ENCODE data around the gene SPATS2L. TPM values are rescaled to one million over a fixed set of nuclear protein-coding genes. Genes with fewer than 3 reads are reported as not detected.

The SPATS2L gene
- total RNA-seq, 1 donor from 2014 or later = 97.8 TPM

DNA sequence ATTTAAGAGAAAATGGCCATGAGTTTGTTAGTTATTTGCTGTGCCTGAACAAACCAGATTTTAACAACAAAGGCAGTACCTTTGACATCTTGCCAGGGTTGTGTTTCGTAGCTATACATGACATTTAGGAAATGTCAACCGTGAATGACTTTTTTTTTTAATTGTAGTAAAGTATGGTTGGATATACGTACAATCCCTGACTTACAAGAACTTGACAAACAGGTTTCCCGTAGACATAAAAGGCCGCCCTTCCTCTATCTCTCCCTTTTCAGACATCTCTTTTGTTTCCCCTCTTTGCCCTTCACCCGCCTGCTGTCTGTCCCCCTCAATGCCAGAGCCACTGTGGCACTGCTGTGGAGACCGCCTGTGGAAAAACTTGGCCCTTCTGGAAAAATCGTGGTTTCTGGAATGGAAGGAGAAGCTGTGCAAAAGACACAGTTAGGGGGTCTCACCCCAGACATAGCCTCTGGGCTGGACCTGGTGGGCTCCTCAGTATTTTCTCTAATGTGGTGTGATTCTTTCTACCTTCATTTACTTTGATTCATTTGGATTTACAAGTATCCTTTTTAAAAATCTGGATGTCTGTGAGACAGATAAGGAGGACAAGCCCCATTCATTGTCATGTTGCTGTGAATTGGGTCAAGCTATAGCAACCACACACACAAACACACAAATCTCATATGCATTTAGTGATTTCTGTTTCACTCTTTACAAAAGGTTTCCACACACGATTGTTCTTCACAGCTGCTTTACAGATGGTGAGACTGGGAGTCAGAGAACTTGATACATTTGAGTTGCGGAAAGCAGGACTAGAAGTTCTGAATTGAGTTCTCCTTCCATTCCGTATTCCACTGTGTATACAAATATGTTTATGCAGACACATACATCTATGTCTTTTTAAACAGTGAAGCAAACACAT lies 48.6 kb downstream of the SPATS2L start:
- TF ChIP-seq, protein P1, sequence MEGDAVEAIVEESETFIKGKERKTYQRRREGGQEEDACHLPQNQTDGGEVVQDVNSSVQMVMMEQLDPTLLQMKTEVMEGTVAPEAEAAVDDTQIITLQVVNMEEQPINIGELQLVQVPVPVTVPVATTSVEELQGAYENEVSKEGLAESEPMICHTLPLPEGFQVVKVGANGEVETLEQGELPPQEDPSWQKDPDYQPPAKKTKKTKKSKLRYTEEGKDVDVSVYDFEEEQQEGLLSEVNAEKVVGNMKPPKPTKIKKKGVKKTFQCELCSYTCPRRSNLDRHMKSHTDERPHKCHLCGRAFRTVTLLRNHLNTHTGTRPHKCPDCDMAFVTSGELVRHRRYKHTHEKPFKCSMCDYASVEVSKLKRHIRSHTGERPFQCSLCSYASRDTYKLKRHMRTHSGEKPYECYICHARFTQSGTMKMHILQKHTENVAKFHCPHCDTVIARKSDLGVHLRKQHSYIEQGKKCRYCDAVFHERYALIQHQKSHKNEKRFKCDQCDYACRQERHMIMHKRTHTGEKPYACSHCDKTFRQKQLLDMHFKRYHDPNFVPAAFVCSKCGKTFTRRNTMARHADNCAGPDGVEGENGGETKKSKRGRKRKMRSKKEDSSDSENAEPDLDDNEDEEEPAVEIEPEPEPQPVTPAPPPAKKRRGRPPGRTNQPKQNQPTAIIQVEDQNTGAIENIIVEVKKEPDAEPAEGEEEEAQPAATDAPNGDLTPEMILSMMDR (conservative IDR thresholded peaks at IDR 0.05) = no peak
- peaks cover 8% of the 10 kb centered on the region for H3K36me3 Mint-ChIP-seq
- no peaks in the 10 kb centered on the region for H3K9me3 Mint-ChIP-seq
- no peak for DNase-seq (ENCODE audit: extremely low spot score, unreplicated experiment)
- H3K4me3 Mint-ChIP-seq = peak overlapping the region; percentile 11
- H3K27ac Mint-ChIP-seq = peak overlapping the region; percentile 85
- H3K4me1 Mint-ChIP-seq (ENCODE audit: unreplicated experiment) = peaks cover 71% of the 10 kb centered on the region
- no peaks in the 10 kb centered on the region for H3K27me3 Mint-ChIP-seq

DNA sequence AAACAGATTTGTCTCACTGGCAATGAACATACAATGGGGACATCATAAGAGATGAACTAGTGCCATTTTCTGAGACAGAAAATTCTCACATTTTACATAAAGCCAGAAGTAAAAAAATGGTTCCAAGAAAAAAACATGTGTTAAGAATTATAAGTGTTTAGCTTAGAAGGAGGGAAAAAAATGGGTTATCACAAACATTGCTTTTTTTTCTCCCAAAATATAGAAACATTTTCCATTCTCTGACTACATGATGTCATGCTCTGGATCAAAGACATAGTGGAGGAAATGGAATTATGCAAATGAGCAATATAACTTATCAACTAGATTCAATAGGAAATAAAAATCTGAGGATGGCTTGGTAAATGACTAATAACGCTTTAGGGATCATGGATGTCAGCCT lies 49.8 kb downstream of the SPATS2L start:
- Mint-ChIP-seq H3K4me1 (ENCODE audit: unreplicated experiment) (peaks cover 68% of the 10 kb centered on the region), H3K27ac (peak overlapping the region; percentile 76), H3K4me3 (peak overlapping the region; percentile 18), H3K27me3 (no peaks in the 10 kb centered on the region), H3K36me3 (peaks cover 8% of the 10 kb centered on the region), H3K9me3 (no peaks in the 10 kb centered on the region)
- TF ChIP-seq, protein P1 (conservative IDR thresholded peaks at IDR 0.05) = no peak
- no peak for DNase-seq (ENCODE audit: extremely low spot score, unreplicated experiment)

DNA sequence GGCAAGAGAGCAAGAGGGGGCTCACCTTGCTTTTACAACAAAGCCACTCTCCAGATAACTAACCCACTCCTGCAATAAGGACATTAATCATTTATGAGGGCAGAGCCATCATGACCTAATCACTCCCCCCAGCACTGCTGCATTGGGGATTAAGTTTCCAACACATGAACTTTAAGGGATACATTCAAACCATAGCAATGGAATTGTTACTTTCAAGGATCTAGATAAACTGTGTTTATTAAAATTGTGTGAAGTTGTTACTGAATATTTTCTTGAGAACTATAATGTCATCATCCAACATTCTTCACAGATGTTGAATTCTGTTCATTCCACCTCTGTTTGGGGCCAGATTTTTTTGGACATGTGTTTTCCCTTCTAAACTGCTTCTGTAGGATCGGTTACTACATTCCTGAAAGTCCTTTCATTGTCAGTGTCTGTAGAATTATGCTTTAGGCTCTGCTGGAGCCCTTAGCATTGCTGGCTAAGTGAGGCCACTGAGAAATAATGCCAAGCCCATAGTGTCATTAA lies 50.4 kb downstream of the SPATS2L start:
- peak overlapping the region; percentile 76 for H3K27ac Mint-ChIP-seq
- no peaks in the 10 kb centered on the region for H3K9me3 Mint-ChIP-seq
- DNase-seq (ENCODE audit: extremely low spot score, unreplicated experiment) = no peak
- H3K36me3 Mint-ChIP-seq = peaks cover 8% of the 10 kb centered on the region
- TF ChIP-seq, protein P1 (conservative IDR thresholded peaks at IDR 0.05) = no peak
- H3K4me3 Mint-ChIP-seq = peak overlapping the region; percentile 18
- no peaks in the 10 kb centered on the region for H3K27me3 Mint-ChIP-seq
- H3K4me1 Mint-ChIP-seq (ENCODE audit: unreplicated experiment) = peaks cover 63% of the 10 kb centered on the region

DNA sequence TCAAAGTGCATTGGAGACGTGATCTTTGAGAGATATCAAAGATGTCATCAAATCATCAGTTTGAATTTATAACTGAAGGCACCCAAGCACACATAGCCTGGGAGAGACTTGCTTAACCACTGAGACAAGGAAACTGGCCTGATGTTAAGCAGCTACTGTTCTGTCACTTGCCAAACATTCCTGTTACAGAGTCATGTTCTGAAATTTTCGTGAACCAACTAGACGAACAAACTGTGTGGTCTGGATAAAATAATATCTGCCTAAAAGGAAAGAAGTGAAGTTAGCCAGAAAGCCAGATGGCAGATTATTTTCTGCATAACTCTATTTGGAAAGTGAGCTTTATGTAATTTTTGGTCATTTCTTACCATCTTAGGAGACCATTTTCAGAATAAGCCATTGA lies 51.4 kb downstream of the SPATS2L start:
- H3K9me3 Mint-ChIP-seq = no peaks in the 10 kb centered on the region
- peak overlapping the region; percentile 76 for H3K27ac Mint-ChIP-seq
- H3K36me3 Mint-ChIP-seq = peaks cover 8% of the 10 kb centered on the region
- TF ChIP-seq, protein P1 (conservative IDR thresholded peaks at IDR 0.05) = no peak
- no peaks in the 10 kb centered on the region for H3K27me3 Mint-ChIP-seq
- H3K4me3 Mint-ChIP-seq = no peak overlapping the region
- DNase-seq (ENCODE audit: extremely low spot score, unreplicated experiment) = no peak
- peaks cover 60% of the 10 kb centered on the region for H3K4me1 Mint-ChIP-seq (ENCODE audit: unreplicated experiment)

DNA sequence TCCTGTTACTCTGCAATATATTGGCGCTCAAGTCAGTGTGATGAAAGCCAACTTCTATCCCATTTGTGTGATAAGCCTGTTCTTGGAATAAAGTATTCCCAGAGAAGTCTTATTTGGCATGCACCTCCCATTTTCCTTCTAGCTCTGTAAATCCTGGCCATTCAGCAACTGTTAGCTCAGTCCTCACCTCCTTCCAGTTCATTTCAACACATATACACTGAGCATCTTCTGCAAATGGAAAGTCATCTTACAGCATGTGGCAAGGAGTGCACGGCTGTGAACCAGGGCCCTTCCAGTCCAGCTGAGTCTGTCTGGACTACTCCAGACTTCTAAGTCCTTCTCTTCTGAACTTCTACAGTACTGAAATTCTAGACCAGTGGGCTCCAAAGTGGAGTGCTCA lies 53.1 kb downstream of the SPATS2L start:
- Mint-ChIP-seq H3K9me3 (no peaks in the 10 kb centered on the region), H3K36me3 (peaks cover 5% of the 10 kb centered on the region), H3K27ac (no peak overlapping the region), H3K27me3 (no peaks in the 10 kb centered on the region), H3K4me3 (no peak overlapping the region), H3K4me1 (ENCODE audit: unreplicated experiment) (peaks cover 67% of the 10 kb centered on the region)
- DNase-seq (ENCODE audit: extremely low spot score, unreplicated experiment) = no peak
- TF ChIP-seq, protein P1 (conservative IDR thresholded peaks at IDR 0.05) = no peak
